GM21619 (cell line): Measurements from ENCODE around the gene LRRC51.

Source experiments
- ATAC-seq: cut with Tn5 transposase; IDR thresholded peaks from one replicate; pipeline ENCODE4 v1.9.1; 2021; ENCODE audit not compliant: unreplicated experiment

The LRRC51 gene

DNA sequence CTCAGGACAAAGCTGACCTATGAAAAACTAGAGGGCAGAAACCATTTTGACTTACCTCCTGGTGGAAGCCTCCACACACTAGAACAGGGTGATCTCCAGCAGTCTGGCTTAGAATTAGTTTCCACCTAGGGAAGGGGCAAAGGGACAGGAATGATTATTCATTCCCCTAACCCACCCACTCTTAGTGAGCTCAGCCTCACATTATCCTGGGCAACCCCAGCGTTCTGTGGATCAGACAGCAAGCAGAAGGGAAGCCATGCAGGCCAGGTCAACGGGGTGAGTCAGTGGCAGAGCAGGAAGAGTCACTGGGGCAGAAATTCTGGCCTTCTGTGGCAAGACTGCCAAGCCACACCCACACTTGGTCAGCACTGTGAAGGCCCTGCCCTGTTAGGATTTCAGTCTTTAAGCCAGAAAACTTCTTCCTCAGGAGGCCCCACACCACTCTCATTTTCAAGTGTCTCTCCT, 10.8 kb upstream of the LRRC51 start:
- peak; percentile 68 for ATAC-seq

DNA sequence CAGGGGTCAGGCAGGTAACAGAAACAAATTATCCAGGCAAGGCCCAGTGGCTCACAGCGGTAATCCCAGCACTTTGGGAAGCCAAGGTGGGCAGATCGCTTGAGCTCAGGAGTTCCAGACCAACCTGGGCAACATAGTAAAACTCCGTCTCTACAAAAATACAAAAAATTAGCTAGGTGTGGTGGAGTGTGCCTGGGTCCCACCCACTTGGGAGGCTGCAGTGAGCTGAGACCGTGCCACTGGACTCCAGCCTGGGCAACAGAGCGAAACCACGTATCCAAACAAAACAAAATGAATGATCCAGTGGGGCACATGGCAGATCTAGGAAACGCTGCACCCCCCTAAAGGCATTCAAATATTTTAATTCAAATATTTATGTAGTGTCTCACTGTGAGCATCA, 10.2 kb upstream of the LRRC51 start:
- no peak for ATAC-seq

DNA sequence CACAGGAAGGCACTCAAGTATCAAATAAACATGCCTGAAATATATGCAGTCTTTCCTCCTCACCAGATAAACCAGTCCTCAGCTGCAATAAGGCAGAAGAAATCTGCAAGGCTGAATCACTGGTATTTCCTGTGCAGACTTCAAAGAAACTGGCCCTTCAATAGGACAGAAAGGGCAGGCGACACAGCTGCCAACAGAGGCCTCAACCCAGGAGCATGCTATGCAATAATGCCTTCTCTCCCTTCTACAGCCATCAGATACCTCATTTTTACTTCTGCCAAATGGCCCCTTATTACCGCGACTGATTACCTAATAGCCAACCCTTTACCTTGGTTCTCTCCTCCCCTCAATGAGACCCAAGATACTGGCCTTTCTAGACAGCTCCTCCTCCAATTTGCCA, 8.3 kb upstream of the LRRC51 start:
- ATAC-seq, result no peak

DNA sequence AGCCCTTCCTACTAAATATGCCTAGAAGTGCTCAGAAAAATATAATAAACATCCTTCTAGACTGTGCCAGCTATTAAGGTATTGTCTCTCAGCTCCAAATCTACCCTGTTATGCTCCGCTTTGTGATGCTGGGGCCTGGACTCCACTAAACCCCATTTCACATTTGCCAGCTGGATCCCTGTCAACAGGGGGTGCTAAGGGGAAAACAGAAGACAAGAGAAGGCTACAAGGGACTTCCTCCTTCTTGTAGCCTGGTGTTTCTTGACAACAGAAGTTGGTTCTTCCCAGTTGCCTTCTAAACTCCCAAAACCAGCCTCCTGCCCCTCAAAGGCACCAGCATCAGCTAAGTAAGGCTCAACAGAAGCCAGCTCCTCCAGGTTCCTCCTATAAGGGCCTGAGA, 5.5 kb upstream of the LRRC51 start:
- no peak for ATAC-seq

DNA sequence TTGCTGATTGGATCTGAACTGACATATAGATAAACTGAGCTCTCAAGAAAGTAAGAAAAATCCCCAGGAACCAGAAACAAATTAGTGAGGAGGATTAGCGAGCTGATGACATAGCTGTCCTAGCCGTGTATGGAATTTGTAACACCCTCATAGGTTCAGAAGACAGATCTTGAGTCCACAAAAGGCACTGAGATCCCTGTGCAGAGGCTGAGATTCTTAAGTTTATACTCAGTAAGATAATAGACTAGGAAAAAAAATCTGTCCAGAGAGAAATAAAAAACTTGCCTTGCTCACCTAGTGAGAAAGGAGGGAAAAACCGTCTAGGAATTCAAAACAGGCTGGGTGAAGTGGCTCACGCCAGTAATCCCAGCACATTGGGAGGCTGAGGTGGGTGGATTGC, 4.9 kb upstream of the LRRC51 start:
- ATAC-seq, result no peak

DNA sequence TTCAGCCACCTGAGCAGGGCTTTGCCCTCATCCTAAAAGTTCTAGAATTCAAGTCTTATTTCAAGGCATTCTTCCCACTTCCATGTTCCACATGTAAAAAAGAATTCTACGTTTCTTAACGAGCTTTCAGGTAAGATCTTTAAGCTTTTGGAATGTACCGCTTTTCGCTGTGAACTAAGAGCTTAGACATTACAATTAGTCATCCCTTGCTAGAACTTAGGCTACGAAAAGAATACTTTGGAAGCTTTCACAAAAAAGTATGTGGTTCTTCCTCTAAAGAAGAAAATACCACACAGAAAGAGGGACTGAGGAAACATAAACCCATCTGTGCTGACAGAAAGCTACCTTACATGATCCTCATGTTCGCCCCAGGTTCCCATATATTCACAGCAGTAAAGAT, 2.2 kb upstream of the LRRC51 start:
- ATAC-seq, result no peak

DNA sequence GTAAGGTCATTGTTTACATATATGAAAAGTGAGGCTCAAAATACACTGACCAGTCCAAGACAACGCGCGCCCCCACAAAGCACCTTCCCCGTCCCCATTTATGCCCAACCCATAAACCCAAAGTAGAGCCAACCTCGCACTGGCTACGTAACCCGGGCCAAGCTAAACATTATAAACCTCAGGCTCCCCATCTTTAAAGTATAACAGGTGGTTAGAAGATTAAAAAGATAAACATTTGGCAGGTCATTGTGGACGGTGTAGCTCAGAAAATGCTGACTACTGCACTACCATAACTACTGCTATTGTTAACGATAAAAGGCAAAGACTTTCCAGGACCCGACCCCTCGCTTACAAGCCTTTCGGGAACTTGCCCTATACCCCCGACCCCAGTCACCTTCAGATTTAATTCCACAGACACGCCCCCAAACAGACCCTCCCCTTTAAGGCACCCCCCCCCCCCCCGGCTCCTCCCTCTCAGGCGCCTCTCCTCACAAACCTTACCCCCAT, 778 bp upstream of the LRRC51 start:
- no peak for ATAC-seq

DNA sequence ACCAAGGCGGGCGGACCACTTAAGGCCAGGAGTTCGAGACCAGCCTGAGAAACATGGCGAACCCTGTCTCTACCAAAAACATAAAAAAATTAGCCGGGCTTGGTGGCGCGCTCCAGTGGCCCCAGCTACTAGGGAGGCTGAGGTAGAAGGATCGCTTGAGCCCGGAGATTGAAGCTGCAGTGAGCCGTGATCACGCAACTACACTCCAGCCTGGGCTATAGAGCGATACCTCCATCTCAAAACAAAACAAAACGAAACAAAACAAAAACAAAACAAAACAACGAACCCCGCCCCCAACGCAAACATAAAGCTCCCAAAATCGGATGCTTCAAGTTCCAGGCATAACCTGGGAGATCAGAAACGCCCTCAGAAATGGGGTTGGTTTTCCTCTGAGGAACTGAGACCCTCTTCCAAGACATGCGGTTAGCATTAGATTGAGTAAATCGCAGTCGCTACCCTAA, 564 bp downstream of the LRRC51 start:
- ATAC-seq, result no peak

DNA sequence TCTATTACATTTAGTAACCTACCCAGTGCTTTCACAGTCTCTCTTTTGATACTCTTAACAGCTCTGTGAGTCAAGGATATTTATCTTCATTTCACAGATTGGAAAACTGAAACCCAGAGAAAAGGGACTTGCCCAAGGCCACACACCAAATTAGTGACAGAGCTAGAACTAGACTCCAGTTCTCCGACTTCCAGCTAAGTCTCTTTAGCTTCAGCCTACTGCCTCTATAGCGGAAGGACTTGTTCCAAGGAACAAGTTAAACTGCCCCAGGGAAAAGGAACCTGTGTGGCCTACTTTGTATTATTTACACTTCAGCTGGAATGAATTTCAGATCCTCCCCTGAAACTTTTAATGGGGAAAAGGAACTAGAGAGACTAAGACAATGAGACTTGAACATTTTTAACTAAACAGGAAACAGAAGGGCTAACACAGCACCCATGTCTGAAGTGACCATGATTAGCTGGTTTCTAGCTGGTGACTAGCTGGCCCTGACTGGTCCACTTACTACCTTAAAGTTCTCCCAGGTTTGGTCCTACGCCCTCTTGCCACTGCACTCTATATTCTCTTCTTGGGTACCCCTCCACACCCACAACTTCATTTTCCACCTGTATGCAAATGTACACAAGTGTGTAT, 1.3 kb downstream of the LRRC51 start:
- ATAC-seq, result no peak

DNA sequence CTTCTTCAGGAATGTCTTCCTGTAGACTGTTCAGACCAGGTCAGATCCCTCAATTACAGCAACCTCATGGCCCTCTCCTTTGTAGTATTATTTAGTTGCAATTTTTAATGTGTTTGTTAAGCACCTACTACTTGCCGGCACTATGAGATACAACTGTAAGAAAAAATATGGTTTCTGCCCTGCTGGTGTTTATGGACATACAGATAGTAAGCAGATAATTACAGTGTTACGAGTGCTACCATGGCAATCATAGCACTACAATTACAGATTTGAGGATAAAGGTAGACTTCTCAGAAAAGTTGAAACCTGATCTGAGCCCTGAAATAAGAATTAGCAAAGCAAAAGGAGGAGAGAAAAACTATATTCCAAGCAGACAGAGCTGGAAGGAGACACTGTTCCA, 2.8 kb downstream of the LRRC51 start:
- ATAC-seq, result no peak

DNA sequence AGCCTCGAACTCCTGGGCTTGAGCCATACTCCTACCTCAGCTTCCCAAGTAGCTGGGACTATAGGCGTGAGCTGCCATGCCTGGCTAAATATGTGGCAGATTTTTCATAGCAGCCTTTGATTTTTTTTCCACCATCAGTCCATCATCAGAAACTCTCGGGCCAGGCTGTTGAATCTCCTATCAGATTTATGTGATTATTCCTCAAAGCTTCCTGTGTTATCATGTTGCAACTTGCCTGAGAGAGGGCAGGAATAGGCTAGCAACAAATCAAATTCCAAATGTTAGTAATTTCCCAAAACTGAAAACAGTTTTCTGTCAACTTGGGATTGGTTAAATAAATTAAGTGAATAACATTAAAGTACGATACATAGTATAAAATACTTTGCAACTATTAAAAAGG, 3.4 kb downstream of the LRRC51 start:
- ATAC-seq, result no peak

DNA sequence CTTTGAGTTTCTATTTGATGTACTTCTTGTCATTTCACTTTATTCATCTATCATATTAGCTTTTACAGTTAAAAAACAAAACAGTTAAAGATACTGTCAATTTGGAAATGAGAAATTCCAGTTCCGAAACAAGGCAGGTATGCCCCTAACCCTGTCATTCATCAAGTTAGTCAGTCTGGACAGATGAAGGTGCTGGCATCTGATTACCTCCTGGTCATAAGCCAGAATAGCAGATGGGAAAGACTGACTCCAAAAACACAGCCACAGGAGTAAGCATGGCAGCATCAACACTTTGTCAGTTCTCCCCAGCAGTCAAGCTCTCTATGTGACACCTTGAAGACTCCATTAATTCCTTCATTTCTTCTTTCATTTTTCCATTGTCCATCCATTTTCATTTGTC, 4.3 kb downstream of the LRRC51 start:
- no peak for ATAC-seq

DNA sequence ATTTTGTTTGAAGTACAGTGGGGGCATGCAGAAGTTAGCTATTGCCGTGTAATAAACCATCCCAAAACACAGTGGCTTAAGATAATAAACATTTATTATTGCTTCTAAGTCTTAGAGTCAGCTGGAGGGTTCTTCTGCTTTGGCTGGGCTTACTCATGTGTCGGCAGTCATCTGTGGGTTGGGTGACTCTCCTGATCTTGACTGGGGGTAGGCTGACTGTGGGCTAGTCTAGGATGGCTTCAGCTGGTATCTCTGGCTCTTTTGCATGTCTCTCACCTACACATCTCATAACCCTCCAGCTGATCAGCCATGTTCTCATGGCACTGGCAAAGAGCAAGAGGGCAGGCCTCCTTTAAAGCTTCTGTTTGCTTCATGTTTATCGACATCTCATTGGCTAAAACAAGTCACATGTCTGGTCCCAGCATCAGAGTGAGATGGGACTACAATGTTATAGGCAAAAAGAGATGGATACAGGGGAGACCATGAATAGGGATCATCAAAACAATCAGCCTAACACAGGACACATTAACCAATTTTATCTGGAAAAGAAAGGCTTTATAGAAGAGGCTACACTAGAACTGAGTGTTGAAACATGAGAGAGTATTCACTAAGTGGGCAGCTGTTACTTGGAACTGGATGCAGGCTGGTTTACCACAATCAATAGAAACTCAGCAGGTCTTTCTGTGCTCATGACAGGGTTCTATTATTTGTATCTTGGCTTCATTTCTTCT, 5.1 kb downstream of the LRRC51 start:
- ATAC-seq, result no peak

DNA sequence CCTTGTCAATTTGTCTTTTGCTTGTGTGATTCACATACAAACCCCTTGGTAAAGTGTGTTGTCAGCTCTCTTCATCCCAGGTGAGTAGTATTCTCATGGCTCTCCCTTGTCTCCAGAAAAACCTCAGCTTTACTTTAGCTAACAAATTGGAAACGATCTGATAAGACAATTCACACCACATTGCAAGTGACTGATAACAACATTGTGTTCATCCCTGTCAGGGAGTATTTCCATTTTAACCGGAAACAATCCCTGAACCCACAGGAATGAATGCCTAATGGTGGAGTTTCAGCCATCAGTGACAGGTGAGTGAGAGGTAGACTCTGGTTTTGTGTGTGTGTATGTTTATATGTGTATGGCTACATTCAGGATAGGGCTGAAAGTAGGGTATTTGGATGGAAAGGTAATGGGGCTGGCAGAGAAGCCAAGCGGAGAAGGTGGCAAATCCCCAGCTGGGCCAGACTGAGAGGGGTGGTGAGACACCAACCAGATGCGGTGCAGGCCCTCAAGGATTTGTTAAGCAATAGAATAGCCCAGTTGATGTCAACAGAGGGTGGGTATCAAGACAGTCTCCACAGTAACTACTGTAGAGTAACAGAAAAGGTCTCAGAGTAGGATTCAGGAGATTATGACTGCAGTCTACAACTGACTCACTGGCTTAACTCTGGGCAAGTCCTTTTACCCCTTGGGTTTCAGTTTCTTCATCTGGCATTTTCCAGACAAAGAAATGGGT, 7.6 kb downstream of the LRRC51 start:
- no peak for ATAC-seq

DNA sequence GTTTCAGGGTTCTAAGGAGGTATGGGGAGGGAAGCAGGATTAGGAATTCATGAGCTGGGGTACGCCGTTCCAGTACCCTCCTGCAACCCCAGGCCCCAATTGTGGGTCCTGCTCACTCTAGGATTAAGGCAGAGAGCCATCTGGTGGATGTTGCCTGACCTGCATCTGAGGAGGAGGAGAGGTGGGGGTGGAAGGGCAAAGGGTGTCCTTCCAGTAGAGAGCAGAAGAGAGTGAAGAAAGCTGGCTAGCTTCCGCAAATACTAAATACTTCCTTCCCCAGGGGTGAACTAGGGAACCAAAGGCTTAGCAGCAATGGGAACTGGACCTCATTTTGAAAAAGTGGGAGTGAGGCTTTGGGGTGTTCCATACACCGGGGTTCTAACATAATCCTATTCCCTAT, 10.6 kb downstream of the LRRC51 start:
- ATAC-seq, result no peak

DNA sequence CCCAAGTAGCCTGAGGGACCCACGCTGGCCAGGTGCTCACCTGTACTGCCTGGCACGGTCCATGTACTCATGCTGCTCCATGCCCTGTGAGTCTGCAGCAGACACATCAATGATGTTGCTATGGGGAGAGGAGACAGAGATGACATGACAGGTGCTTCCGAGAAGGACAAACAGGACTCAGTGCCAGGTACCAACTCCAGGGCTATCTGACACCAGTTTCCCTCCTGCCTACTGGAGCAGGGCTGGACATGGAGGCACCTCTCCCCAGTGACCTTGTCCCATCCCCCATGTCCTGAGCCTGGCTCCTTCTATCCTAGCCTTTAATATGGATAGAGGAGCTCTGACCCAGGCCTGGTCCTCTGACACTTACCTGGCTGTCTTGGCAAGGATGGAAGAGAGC, 18.1 kb downstream of the LRRC51 start:
- ATAC-seq, result no peak

DNA sequence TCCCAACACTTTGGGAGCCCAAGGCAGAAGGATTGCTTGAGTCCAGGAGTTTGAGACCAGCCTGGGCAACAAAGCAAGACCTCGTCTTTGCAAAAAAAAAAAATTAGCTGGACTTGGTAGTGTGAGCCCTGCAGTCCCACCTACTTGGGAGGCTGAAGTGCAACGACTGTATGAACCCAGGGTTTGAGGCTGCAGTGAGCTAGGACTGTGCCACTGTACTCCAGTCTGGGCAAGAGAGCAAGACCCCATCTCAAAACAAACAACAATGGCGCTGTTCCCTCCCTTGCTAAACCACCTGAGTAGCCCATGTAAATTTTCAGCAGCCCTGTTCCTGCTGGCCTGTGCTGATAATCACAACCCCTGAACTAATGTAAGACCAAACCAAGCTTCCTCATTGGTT, 19.4 kb downstream of the LRRC51 start:
- ATAC-seq, result no peak

DNA sequence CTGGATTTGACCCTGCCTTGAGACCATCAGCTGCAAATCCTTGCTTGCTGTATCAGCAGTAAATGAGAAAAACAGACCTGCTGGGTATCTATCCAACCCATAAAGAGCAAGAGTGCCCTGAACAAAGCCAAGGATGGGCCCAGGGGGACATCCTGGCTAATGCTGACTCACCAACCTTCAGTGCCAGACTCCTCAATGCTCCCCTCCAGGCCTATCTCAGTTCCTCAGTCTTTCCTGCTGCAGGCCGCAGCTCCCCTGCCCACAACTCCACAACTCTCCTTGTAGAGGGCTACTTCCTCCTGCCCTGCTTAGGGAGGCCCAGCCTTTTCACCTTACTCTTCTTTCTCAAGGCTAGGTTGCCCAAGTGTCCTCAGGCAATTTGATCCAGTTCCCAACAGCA, 19.8 kb downstream of the LRRC51 start:
- no peak for ATAC-seq

DNA sequence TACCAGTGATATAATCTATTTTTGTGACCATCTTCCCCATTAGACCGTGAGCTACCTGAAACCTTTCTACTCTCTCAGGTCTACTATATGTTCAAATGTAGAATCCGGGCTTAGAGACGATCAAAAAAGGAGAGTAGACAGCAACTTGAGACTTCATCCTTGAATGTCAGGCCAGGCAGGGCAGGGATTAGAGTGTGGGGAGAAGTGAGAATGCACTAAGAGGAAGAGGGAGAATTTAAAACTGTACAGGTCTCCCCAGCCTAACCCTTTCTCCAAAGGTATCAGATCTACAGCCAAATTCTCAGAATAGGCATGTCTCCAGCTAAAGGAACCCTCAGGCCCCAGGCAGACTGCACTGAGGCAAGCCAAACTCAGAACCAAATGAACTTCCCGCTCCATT, 21.5 kb downstream of the LRRC51 start:
- no peak for ATAC-seq

DNA sequence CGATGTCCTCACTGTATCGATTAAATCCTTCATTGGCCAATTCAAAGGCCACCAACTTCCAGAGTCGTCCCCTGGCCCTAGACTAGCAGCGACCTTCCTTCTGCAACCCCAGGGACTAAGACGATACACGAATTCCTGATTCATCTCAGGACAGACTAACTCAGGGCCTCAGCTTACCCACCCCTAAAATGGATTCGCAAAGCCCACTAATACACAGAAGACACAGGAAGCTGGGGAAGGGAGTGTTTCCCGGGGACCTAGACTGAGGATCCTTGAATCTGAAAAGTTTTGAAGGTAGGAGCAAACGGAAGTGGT, 21.9 kb downstream of the LRRC51 start:
- ATAC-seq, result no peak

DNA sequence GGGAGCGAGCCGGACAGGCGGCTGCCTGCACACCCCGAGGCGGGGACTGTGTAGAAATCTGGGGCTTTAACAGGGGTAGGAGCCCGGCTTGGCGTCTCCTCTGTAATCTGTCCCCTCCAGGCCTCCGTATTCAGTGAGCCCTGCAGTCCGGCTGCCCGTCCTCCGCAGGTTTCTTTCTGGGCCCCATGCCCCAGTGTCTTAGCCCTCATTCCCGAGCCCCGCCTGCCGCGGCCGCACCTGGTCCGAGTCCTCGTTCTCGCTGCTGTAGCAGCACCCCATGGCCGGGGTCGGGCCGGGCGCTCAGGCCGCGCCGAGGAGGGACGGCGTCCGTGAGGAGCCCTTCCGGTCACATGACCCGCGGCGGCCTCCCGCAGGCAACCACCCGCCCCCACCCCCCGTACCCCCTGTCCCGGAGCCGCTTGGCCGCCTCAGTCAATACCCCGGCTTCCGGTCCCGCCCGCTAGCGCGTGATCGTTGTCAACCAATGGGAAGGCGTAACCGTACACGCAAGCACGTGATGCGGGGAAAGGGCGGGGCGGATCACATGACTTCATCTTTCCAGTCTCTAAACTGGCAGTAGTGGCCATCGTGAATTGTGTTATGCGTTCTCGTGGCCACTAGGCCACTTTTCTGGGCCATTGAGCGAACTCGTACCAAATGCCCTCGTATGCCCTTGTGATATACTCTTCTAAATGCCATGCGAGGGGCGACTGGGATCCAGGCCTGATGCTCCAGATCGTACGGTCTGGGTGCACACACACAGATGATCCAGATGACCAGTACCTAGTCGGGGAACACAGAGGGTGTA, 22.5 kb downstream of the LRRC51 start, which contains the start of gene LAMTOR1:
TSS of gene LAMTOR1 (minus strand) at position 352 of the 808 bp plus-strand sequence. CDS start at position 279, 73 bp downstream.
- ATAC-seq, result peak; percentile 83
